GOT3 (cell line): Measurements from ENCODE around the gene AASDH.
"Not testable (repeated sequence)": the region's sequence is repeated elsewhere in the genome, so short reads cannot be mapped to it uniquely, and the experiment has no call there.

ENCODE experiments used
- DNase-seq: peaks from one replicate; lab custom pipeline; 2025; ENCODE audit warnings: mixed read lengths; lab: John Stamatoyannopoulos, UW

Gene AASDH

GRCh38 chr4:56400560-56400959 is 13.3 kb upstream of the AASDH start:
- DNase-seq = no peak

GRCh38 chr4:56391270-56391669 is 4.0 kb upstream of the AASDH start:
- no peak for DNase-seq

GRCh38 chr4:56389558-56389957 is 2.3 kb upstream of the AASDH start:
- DNase-seq = no peak

- DNase-seq = no peak
Observed at GRCh38 chr4:56388306-56388705, 1.0 kb upstream of the AASDH start.

GRCh38 chr4:56386091-56386490 is 1.2 kb downstream of the AASDH start:
- DNase-seq = no peak

- DNase-seq = no peak
Observed at GRCh38 chr4:56375458-56375857, 11.8 kb downstream of the AASDH start.

- no peak for DNase-seq
Observed at GRCh38 chr4:56374956-56375355, 12.3 kb downstream of the AASDH start.

GRCh38 chr4:56372774-56373173 is 14.5 kb downstream of the AASDH start:
- DNase-seq = no peak

GRCh38 chr4:56371426-56372220 is 15.7 kb downstream of the AASDH start:
- no peak for DNase-seq

- DNase-seq = no peak
Observed at GRCh38 chr4:56370377-56370776, 16.9 kb downstream of the AASDH start.

- DNase-seq = not testable (repeated sequence)
Observed at GRCh38 chr4:56362981-56363380, 24.3 kb downstream of the AASDH start.

- DNase-seq = no peak
Observed at GRCh38 chr4:56360071-56360470, 27.2 kb downstream of the AASDH start.

GRCh38 chr4:56356650-56357049 is 30.6 kb downstream of the AASDH start:
- DNase-seq = no peak

- no peak for DNase-seq
Observed at GRCh38 chr4:56348576-56348975, 38.7 kb downstream of the AASDH start.

- DNase-seq = no peak
Observed at GRCh38 chr4:56345458-56345857, 41.8 kb downstream of the AASDH start.

- no peak for DNase-seq
Observed at GRCh38 chr4:56342746-56343145, 44.5 kb downstream of the AASDH start.

GRCh38 chr4:56330691-56331090 is 56.6 kb downstream of the AASDH start:
- DNase-seq = no peak

GRCh38 chr4:56326363-56326762 is 60.9 kb downstream of the AASDH start:
- no peak for DNase-seq

- DNase-seq = no peak
Observed at GRCh38 chr4:56324011-56324610, 63.2 kb downstream of the AASDH start.

- no peak for DNase-seq
Observed at GRCh38 chr4:56323327-56323726, 64.0 kb downstream of the AASDH start.

- no peak for DNase-seq
Observed at GRCh38 chr4:56321251-56321650, 66.0 kb downstream of the AASDH start.

- no peak for DNase-seq
Observed at GRCh38 chr4:56320293-56320692, 67.0 kb downstream of the AASDH start.

GRCh38 chr4:56318555-56318954 is 68.7 kb downstream of the AASDH start:
- no peak for DNase-seq

- no peak for DNase-seq
Observed at GRCh38 chr4:56317749-56318148, 69.5 kb downstream of the AASDH start.
